ENCODE results near the gene OSTF1. TPM values are rescaled to one million over a fixed set of nuclear protein-coding genes. Genes with fewer than 3 reads are reported as not detected.

Gene OSTF1
- polyA plus RNA-seq, 1 donor from 2014 or later, result 8.8 TPM

- Histone ChIP-seq H3K36me3 (ENCODE audit: insufficient read depth, low read length) (no peaks in the 10 kb centered on the region), H3K9ac (ENCODE audit: low read length) (no peak overlapping the region), H3K9me2 (ENCODE audit: insufficient read depth, low read length) (no peaks in the 10 kb centered on the region), H3K27ac (ENCODE audit: low read length) (no peak overlapping the region), H2AFZ (ENCODE audit: low read depth, low read length) (no peak overlapping the region), H4K20me1 (ENCODE audit: insufficient read depth) (no peaks in the 10 kb centered on the region), H3K4me3 (ENCODE audit: low read length) (no peak overlapping the region), H3K9me3 (ENCODE audit: low read length) (no peaks in the 10 kb centered on the region), H3F3A (ENCODE audit: insufficient read depth, low read length, poor library complexity, severe bottlenecking) (no peaks in the 10 kb centered on the region), H3K4me2 (ENCODE audit: low read length) (no peak overlapping the region), H3K79me2 (replicated peaks; ENCODE audit: insufficient read depth, low read length) (no peaks in the 10 kb centered on the region), H3K27me3 (ENCODE audit: insufficient read depth, low read depth, low read length) (no peaks in the 10 kb centered on the region)
- TF ChIP-seq POLR2AphosphoS5 (IDR thresholded peaks at IDR 0.05) (no peak), REST (IDR thresholded peaks at IDR 0.05; ENCODE audit: borderline replicate concordance) (no peak), SMC3 (conservative IDR thresholded peaks at IDR 0.05; ENCODE audit: poor library complexity) (no peak), RAD21 (conservative IDR thresholded peaks at IDR 0.05) (no peak), EP300 (conservative IDR thresholded peaks at IDR 0.05; ENCODE audit: poor library complexity, severe bottlenecking) (no peak), TAF1 (IDR thresholded peaks at IDR 0.05; ENCODE audit: low read depth) (no peak), MXI1 (conservative IDR thresholded peaks at IDR 0.05; ENCODE audit: poor library complexity, severe bottlenecking) (no peak)
Measured at GRCh38 chr9:75147638-75148037, 59.3 kb downstream of the OSTF1 start.

DNA sequence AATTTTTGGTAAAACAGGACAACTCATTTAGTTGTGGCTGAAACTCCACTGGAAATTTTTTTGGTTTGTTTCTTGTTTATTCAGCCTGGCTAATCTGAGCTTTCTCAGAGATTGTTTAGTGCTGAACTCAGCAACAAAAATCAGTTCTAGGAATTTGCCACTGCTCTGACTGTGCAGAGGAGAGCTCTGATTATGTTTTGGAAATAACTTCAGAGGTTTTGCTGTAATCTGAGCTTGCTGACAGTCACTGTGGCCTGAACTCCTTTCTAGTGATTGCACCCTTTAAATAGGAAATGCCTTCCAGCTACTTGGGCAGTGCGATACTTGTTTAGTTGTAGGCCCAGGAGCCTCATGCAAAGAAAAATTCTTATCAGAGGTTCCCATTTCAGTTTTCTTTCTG, 60.2 kb downstream of the OSTF1 start:
- H3K79me2 ChIP-seq (replicated peaks; ENCODE audit: insufficient read depth, low read length), result no peaks in the 10 kb centered on the region
- H3K9ac ChIP-seq (ENCODE audit: low read length), result no peak overlapping the region
- no peaks in the 10 kb centered on the region for H3F3A ChIP-seq (ENCODE audit: insufficient read depth, low read length, poor library complexity, severe bottlenecking)
- no peaks in the 10 kb centered on the region for H3K36me3 ChIP-seq (ENCODE audit: insufficient read depth, low read length)
- no peak overlapping the region for H3K4me3 ChIP-seq (ENCODE audit: low read length)
- no peaks in the 10 kb centered on the region for H3K9me3 ChIP-seq (ENCODE audit: low read length)
- no peak overlapping the region for H2AFZ ChIP-seq (ENCODE audit: low read depth, low read length)
- no peaks in the 10 kb centered on the region for H3K27me3 ChIP-seq (ENCODE audit: insufficient read depth, low read depth, low read length)
- H3K27ac ChIP-seq (ENCODE audit: low read length), result no peak overlapping the region
- TF ChIP-seq TAF1 (IDR thresholded peaks at IDR 0.05; ENCODE audit: low read depth), result no peak
- TF ChIP-seq RAD21 (conservative IDR thresholded peaks at IDR 0.05), result no peak
- TF ChIP-seq EP300 (conservative IDR thresholded peaks at IDR 0.05; ENCODE audit: poor library complexity, severe bottlenecking), result no peak
- TF ChIP-seq POLR2AphosphoS5 (IDR thresholded peaks at IDR 0.05), result no peak
- no peak for TF ChIP-seq REST (IDR thresholded peaks at IDR 0.05; ENCODE audit: borderline replicate concordance)
- no peak for TF ChIP-seq MXI1 (conservative IDR thresholded peaks at IDR 0.05; ENCODE audit: poor library complexity, severe bottlenecking)
- TF ChIP-seq, protein P1, sequence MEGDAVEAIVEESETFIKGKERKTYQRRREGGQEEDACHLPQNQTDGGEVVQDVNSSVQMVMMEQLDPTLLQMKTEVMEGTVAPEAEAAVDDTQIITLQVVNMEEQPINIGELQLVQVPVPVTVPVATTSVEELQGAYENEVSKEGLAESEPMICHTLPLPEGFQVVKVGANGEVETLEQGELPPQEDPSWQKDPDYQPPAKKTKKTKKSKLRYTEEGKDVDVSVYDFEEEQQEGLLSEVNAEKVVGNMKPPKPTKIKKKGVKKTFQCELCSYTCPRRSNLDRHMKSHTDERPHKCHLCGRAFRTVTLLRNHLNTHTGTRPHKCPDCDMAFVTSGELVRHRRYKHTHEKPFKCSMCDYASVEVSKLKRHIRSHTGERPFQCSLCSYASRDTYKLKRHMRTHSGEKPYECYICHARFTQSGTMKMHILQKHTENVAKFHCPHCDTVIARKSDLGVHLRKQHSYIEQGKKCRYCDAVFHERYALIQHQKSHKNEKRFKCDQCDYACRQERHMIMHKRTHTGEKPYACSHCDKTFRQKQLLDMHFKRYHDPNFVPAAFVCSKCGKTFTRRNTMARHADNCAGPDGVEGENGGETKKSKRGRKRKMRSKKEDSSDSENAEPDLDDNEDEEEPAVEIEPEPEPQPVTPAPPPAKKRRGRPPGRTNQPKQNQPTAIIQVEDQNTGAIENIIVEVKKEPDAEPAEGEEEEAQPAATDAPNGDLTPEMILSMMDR (IDR thresholded peaks at IDR 0.05; ENCODE audit: poor library complexity, severe bottlenecking), result no peak
- TF ChIP-seq EZH2 (IDR thresholded peaks at IDR 0.05; ENCODE audit: borderline replicate concordance, insufficient read depth, low read length, poor library complexity, severe bottlenecking), result no peak
- no peak for TF ChIP-seq SMC3 (conservative IDR thresholded peaks at IDR 0.05; ENCODE audit: poor library complexity)
- H3K9me2 ChIP-seq (ENCODE audit: insufficient read depth, low read length), result no peaks in the 10 kb centered on the region
- H3K4me2 ChIP-seq (ENCODE audit: low read length), result no peak overlapping the region
- H4K20me1 ChIP-seq (ENCODE audit: insufficient read depth), result no peaks in the 10 kb centered on the region
